SJSA1 (cell line): ENCODE results near the gene MMP19. TPM values are rescaled to one million over a fixed set of nuclear protein-coding genes. Genes with fewer than 3 reads are reported as not detected.

Experiments
- DNase-seq, 2 experiments: peaks; one replicate each; pipeline ENCODE4 v3.0.0-alpha.2; 2015 to 2020; ENCODE audit warnings: low spot score in 2 of 2, low read depth in 1 of 2
- H3K27ac ChIP-seq: fragments of 250-450 bp; sonication (Bioruptor Pico); 2 replicates; pipeline ENCODE4 v1.5.1; 2020; ENCODE audit warnings: mild to moderate bottlenecking, moderate library complexity
- H3K27me3 ChIP-seq: fragments of 250-450 bp; sonication (Bioruptor Pico); replicated peaks from 2 replicates; pipeline ENCODE4 v1.5.1; 2020; ENCODE audit warnings: mild to moderate bottlenecking, moderate library complexity
- H3K36me3 ChIP-seq: fragments of 250-450 bp; sonication (Bioruptor Pico); 2 replicates; pipeline ENCODE4 v1.5.1; 2020; ENCODE audit warnings: mild to moderate bottlenecking
- H3K4me1 ChIP-seq: fragments of 250-450 bp; sonication (Bioruptor Pico); replicated peaks from 2 replicates; pipeline ENCODE4 v1.6.1; 2021; ENCODE audit warnings: mild to moderate bottlenecking
- H3K4me3 ChIP-seq: fragments of 250-450 bp; sonication (Bioruptor Pico); 2 replicates; pipeline ENCODE4 v1.5.1; 2020; ENCODE audit warnings: mild to moderate bottlenecking
- H3K9me3 ChIP-seq: fragments of 250-450 bp; sonication (Bioruptor Pico); replicated peaks from 2 replicates; pipeline ENCODE4 v1.5.1; 2020; ENCODE audit warnings: mild to moderate bottlenecking
- total RNA-seq: library from RNA; depleted of rRNA; stranded (reverse); fragments of >200 nt; shearing (Covaris generic); gene quantifications from 2 replicates; pipeline ENCODE4 v1.2.3, GENCODE V29; 2014

MMP19 gene
- total RNA-seq, 1 experiment from 2014 or later = 14.5 TPM

DNA sequence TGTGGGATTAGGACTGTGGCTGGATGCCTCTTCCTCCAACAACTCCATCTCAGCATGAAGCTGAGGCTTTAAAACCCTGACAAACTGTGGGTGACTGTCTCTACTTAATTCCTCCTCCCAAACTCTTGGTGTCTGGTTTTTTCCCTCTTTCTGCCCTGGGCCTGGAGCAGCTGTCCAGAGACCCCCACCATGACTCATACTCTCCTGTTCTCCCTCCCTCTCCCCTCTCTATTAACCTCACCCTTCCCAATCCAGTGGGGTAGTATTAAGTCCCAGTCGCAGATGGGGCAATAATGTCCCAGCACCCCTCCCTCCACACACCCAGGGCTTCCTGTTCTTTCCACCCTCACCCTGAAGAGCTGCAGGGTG lies 11.3 kb downstream of the MMP19 start:
- no peaks in the 10 kb centered on the region for H3K9me3 ChIP-seq
- no peaks in the 10 kb centered on the region for H3K27me3 ChIP-seq
- no peak overlapping the region for H3K4me3 ChIP-seq
- H3K4me1 ChIP-seq = peaks cover 20% of the 10 kb centered on the region
- no peak for DNase-seq
- H3K27ac ChIP-seq = no peak overlapping the region
- H3K36me3 ChIP-seq = peaks cover 22% of the 10 kb centered on the region

DNA sequence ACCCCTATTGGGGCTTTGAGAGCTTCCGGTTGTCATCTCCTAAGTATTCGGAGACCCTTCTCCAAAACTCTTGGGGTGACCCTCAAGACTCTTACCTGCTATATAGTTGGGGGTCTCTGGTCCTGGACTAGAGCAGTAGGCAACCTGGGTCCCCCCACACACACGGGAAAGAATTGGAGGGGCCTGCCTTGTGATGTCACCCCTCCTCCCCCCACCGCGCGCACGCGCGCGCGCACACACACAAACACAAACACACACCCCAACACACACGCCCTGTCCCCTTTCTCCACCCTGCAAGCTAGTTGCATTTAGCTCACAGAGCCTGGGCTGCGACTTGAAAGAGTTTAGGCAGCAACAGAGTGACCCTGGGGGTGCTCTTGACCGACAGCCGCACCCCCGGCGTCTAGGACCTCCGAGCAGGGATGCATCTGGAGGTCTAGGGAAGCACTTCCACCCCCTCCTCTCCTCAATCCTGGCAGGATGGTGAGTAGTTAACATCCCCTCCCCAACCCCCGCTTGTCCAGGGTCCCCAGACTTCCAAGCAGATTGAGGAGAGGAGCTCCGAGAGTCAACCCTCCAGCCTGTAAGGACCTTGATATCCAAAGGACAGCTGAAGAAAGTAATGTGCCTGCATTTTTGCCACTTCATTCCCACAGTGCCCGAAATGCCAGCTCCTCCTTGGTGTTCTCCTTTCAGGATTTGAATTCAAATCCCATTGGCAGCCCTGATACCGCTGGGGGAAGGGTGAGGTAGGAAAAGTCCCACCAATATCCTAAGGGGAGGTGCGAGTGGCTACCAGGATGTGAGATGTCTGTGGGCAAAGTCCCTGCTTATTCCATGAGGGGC lies 11.9 kb downstream of the MMP19 start:
- DNase-seq = peak; percentile 62 to 72

GRCh38 chr12:55829967-55830600 lies 12.7 kb downstream of the MMP19 start:
- Histone ChIP-seq H3K4me3 (peak overlapping the region; percentile 54), H3K36me3 (peaks cover 20% of the 10 kb centered on the region), H3K27me3 (no peaks in the 10 kb centered on the region), H3K9me3 (no peaks in the 10 kb centered on the region), H3K27ac (peak overlapping the region; percentile 64), H3K4me1 (peaks cover 20% of the 10 kb centered on the region)
- peak in 1 of 2 experiments; percentile 70 for DNase-seq

More for the DNA sequence above, 11.9 kb downstream of the MMP19 start:
- Histone ChIP-seq H3K27ac (peak overlapping the region; percentile 64), H3K4me3 (peak overlapping the region; percentile 54), H3K4me1 (peaks cover 20% of the 10 kb centered on the region), H3K36me3 (peaks cover 18% of the 10 kb centered on the region), H3K9me3 (no peaks in the 10 kb centered on the region), H3K27me3 (no peaks in the 10 kb centered on the region)

GRCh38 chr12:55828357-55828756 lies 14.4 kb downstream of the MMP19 start:
- peaks cover 31% of the 10 kb centered on the region for H3K36me3 ChIP-seq
- DNase-seq = no peak
- no peaks in the 10 kb centered on the region for H3K27me3 ChIP-seq
- peaks cover 20% of the 10 kb centered on the region for H3K4me1 ChIP-seq
- H3K27ac ChIP-seq = no peak overlapping the region
- no peaks in the 10 kb centered on the region for H3K9me3 ChIP-seq
- peak overlapping the region; percentile 54 for H3K4me3 ChIP-seq

DNA sequence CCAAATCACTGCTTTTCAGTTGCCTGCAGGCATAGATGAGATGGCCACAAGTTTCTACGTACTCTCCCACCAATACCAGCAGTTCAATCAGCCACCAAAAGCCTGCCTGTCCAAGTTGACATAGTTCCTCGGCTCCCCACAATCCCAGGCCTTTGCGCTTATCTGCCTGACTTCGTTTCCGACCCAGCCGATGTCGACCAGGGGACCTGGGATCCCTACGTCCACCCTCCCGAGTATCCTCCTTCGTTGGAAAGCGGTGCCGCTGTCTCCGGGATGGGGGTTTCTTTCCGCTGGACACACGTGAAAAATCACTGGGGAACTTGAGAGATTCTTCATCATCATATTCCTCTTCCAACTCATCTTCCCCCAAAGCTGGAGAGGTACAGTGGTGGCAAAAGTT lies 14.9 kb downstream of the MMP19 start:
- peaks cover 20% of the 10 kb centered on the region for H3K4me1 ChIP-seq
- H3K36me3 ChIP-seq = peaks cover 36% of the 10 kb centered on the region
- DNase-seq = no peak
- H3K27me3 ChIP-seq = no peaks in the 10 kb centered on the region
- no peak overlapping the region for H3K27ac ChIP-seq
- H3K9me3 ChIP-seq = no peaks in the 10 kb centered on the region
- no peak overlapping the region for H3K4me3 ChIP-seq

GRCh38 chr12:55824726-55825125 lies 18.0 kb downstream of the MMP19 start:
- no peaks in the 10 kb centered on the region for H3K27me3 ChIP-seq
- H3K9me3 ChIP-seq = no peaks in the 10 kb centered on the region
- no peak overlapping the region for H3K4me3 ChIP-seq
- H3K27ac ChIP-seq = no peak overlapping the region
- peaks cover 15% of the 10 kb centered on the region; the same call in 1 of the 2 replicates for H3K4me1 ChIP-seq
- no peak for DNase-seq
- H3K36me3 ChIP-seq = peaks cover 67% of the 10 kb centered on the region

DNA sequence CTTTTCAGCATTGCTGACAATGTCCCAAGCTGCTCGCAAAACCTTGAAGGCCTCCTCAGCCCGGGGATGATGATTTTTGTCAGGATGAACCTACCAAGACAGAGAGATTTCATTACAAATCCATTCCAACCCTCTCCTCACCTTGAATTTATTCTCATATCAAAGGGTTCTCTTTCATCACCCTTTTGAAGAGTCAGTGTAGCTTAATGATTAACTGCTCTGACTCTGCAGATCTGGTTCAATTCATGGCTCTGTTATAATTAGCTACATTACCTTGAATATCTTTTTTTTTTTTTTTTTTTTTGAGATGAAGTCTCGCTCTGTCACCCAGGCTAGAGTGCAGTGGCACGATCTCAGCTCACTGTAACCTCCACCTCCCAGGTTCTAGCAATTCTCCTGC lies 19.3 kb downstream of the MMP19 start:
- Histone ChIP-seq H3K36me3 (peaks cover 78% of the 10 kb centered on the region), H3K9me3 (no peaks in the 10 kb centered on the region), H3K4me3 (no peak overlapping the region), H3K27ac (no peak overlapping the region), H3K27me3 (no peaks in the 10 kb centered on the region), H3K4me1 (peaks cover 15% of the 10 kb centered on the region)
- no peak for DNase-seq

DNA sequence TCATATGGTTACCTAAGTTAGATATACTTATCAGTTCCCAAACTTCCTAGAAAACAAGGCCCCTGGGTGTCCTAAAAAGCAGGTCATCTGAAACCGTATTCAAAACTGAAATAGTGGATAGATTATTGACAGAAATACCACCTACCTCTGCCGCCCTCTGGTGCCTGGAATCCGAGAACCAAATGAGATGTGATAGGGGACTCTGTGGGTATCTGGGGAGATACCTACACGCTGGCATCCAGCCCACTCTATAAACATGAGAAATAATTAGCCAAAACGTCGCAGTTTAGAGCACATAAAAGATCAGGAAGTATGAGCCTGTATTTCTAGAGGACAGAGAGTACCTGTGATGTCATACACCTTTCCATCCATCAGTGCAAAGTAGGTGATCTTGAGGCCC lies 20.5 kb downstream of the MMP19 start:
- DNase-seq = no peak
- peaks cover 8% of the 10 kb centered on the region for H3K4me1 ChIP-seq
- peaks cover 70% of the 10 kb centered on the region for H3K36me3 ChIP-seq
- H3K27me3 ChIP-seq = no peaks in the 10 kb centered on the region
- H3K27ac ChIP-seq = no peak overlapping the region
- H3K4me3 ChIP-seq = no peak overlapping the region
- H3K9me3 ChIP-seq = no peaks in the 10 kb centered on the region

DNA sequence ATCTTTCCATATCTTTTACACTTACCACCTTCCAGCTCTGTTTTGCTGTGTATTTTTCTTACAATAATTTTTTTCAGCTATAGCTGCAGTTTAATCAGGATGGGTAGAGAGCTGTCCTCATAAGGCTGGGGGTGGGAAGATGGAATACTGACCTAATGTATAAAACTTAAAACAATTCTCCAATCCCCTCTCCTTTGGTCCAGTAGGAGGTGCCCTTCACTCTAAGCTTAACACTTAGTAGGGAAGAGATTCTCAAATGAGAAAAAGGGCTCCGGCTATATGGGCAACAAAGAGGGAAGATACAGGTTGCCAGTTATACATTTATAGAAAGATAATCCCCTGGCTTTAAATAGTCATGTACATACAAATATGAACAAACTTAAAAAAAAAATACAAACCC lies 22.1 kb downstream of the MMP19 start:
- no peak for DNase-seq
- Histone ChIP-seq H3K4me1 (peaks cover 15% of the 10 kb centered on the region), H3K9me3 (no peaks in the 10 kb centered on the region), H3K27me3 (no peaks in the 10 kb centered on the region), H3K4me3 (no peak overlapping the region), H3K27ac (no peak overlapping the region), H3K36me3 (peaks cover 71% of the 10 kb centered on the region)

DNA sequence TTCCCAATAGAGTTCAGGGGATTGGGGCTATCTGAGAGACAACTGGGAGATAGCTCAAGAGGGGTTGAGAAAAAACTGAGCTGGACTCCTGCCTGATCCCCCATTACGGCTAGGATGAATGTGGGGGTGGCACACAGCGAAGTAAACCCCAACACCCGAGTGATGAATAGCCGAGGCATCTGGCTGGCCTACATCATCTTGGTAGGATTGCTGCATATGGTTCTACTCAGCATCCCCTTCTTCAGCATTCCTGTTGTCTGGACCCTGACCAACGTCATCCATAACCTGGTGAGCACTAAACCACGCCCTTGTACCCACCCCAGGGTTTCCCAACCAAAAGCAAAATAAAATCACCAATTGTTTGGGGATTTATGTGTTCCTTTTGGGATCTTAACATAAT lies 23.9 kb downstream of the MMP19 start:
- H3K4me3 ChIP-seq = peak overlapping the region; percentile 59

GRCh38 chr12:55818140-55818728 lies 24.5 kb downstream of the MMP19 start:
- peak in 1 of 2 experiments; percentile 61 for DNase-seq
- Histone ChIP-seq H3K4me1 (peaks cover 15% of the 10 kb centered on the region), H3K27me3 (no peaks in the 10 kb centered on the region), H3K9me3 (no peaks in the 10 kb centered on the region), H3K27ac (0 out of 2 replicates have a peak overlapping the region, but pooled peaks have one; percentile 0), H3K36me3 (peaks cover 82% of the 10 kb centered on the region), H3K4me3 (peak overlapping the region; percentile 59)

More for the DNA sequence above, 23.9 kb downstream of the MMP19 start:
- peaks cover 80% of the 10 kb centered on the region for H3K36me3 ChIP-seq
- no peaks in the 10 kb centered on the region for H3K27me3 ChIP-seq
- H3K4me1 ChIP-seq = peaks cover 15% of the 10 kb centered on the region
- no peak for DNase-seq
- H3K27ac ChIP-seq = no peak overlapping the region
- H3K9me3 ChIP-seq = no peaks in the 10 kb centered on the region

- Histone ChIP-seq H3K4me1 (peaks cover 15% of the 10 kb centered on the region), H3K27ac (peak within 1 kb of the TSS; percentile 52), H3K27me3 (no peaks in the 10 kb centered on the region), H3K4me3 (peak within 1 kb of the TSS; percentile 59), H3K9me3 (no peaks in the 10 kb centered on the region), H3K36me3 (peaks cover 80% of the 10 kb centered on the region)
- peak; percentile 98 to 99 for DNase-seq
These were observed 25.2 kb downstream of the MMP19 start, which contains the start of the genes ORMDL2 and SARNP for GRCh38 chr12:55817345-55818139. Gene ORMDL2 (plus strand): TSS chr12:55818041. CDS start chr12:55819000, 959 bp downstream. Gene SARNP (minus strand): TSS chr12:55817724. CDS start chr12:55817701, 23 bp downstream.

GRCh38 chr12:55816881-55817344 lies 25.8 kb downstream of the MMP19 start:
- no peaks in the 10 kb centered on the region for H3K9me3 ChIP-seq
- H3K4me3 ChIP-seq = peak overlapping the region; percentile 59
- peaks cover 15% of the 10 kb centered on the region for H3K4me1 ChIP-seq
- peaks cover 80% of the 10 kb centered on the region for H3K36me3 ChIP-seq
- H3K27me3 ChIP-seq = no peaks in the 10 kb centered on the region
- H3K27ac ChIP-seq = peak overlapping the region; percentile 52
- DNase-seq = no peak
